GM10248 (cell line): ENCODE results near the gene MRPL24.
A peak's percentile ranks its signal among the peaks of the same experiment; 100 is the strongest.

Experiments
- CTCF ChIA-PET: fragments of 300-600 bp; sonication (Branson Sonifier 250); formaldehyde crosslinking; extraction: SDS; loops from one replicate; lab custom pipeline; 2021; ENCODE audit warnings: antibody characterized with exemption; lab: Yijun Ruan, JAX
- POLR2A ChIA-PET: fragments of 350-650 bp; sonication (Branson Sonifier 250); formaldehyde crosslinking; extraction: SDS; loops from one replicate; lab custom pipeline; 2020; ENCODE audit warnings: antibody characterized with exemption; lab: Yijun Ruan, JAX
- DNase-seq: peaks from one replicate; pipeline ENCODE4 v3.0.0; 2012; ENCODE audit errors: extremely low spot score
- TF ChIP-seq, protein P1 (sequence below): IDR thresholded peaks from 2 replicates; pipeline ENCODE4 v1.5.1; 2012; ENCODE audit warnings: mild to moderate bottlenecking, low read depth; ENCODE audit errors: extremely low read depth, missing control alignments, control extremely low read depth

The MRPL24 gene

DNA sequence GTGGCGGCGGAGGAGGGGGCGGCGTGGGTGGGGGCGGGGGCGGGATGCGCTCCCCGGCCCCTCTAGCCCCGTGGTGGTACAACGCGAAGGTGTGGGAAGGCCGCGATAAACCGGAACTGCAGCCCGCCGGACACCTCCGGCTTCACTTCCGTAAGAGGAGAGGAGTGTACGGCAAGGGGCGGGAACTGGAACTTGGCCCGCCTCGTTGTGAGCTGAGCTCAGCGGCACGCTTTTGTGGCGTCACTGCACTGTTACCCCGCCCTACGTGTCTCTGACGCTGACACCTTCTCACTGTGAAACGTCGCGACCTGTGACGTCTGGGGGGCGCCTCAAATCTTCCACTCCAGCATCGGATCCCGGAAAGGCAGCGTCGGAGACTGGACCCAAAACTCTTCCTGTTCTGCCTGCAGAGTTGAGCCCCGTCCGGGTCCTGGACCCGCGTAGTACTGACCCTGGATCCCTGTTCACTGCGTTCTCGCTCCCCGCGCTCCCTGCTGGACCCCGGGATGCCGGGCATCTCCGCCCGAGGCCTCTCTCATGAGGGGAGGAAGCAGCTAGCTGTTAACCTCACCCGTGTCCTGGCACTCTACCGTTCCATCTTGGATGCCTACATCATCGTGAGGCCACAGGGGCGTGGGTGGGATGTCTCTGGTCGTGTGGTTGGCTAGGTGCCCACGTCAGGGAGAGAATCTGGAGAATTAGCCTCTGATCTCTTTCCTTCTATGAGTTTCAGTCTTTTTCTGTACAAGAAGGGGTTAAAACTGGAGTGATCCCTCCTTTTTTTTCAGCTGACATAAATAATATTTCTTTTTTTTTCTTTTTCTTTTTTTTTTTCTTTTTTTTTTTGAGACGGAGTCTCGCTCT lies 12.1 kb downstream of the MRPL24 start, which contains the start of gene ISG20L2:
Gene ISG20L2, minus strand, starts transcription at position 168 of the 864 bp plus-strand sequence. CDS start 1,114 bp downstream, outside the sequence.
- ChIA-PET POLR2A (interaction anchor here (0.5 to 2.0 kb wide), 7 partner anchors 11 to 131 kb away, joined by 3 to 11 read pairs (median 4); partner anchors contain the start of gene MRPL24), CTCF (interaction anchor here (1.1 to 8.2 kb wide), 17 partner anchors 8 to 162 kb away, joined by 3 to 345 read pairs (median 54); partner anchors contain the start of genes CRABP2, HDGF, INSRR and MRPL24)
- DNase-seq, result peak; percentile 94
- TF ChIP-seq, protein P1, sequence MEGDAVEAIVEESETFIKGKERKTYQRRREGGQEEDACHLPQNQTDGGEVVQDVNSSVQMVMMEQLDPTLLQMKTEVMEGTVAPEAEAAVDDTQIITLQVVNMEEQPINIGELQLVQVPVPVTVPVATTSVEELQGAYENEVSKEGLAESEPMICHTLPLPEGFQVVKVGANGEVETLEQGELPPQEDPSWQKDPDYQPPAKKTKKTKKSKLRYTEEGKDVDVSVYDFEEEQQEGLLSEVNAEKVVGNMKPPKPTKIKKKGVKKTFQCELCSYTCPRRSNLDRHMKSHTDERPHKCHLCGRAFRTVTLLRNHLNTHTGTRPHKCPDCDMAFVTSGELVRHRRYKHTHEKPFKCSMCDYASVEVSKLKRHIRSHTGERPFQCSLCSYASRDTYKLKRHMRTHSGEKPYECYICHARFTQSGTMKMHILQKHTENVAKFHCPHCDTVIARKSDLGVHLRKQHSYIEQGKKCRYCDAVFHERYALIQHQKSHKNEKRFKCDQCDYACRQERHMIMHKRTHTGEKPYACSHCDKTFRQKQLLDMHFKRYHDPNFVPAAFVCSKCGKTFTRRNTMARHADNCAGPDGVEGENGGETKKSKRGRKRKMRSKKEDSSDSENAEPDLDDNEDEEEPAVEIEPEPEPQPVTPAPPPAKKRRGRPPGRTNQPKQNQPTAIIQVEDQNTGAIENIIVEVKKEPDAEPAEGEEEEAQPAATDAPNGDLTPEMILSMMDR, result no peak

DNA sequence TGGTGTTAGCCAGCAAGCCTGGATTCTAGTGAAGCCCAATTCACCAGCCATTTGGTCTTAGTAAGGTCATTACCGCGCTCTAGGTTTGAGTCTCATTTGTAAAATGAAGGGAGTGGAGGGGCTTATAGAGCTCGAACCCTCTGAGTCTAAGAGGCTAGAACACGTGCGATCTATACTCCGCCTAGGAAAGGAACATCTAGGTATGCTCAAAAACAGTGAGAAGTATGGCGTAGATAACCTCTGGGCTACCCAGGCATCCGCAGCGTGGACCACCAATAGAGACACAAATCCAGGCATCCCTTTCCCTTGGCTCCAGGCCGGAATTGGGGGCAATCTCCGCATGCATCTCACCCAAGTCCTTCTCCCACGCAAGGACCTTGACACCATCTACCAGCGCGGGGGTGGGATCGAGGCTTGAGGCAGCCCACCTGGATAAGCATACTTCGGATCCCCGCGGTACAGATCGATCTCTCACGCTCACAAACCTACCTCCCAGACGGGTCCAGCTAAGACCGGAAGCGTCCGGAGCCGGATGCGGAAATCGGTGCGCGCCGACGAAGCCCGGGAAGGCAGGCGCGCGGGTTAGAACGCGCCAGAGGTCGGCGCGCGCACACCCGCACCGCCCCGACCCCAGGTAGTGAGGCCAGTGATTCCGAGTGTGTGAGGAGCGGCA lies 12.8 kb downstream of the MRPL24 start, which contains the start of gene METTL25B:
Gene METTL25B, plus strand, starts transcription at position 544 of the 673 bp plus-strand sequence. CDS start 636 bp downstream, outside the sequence.
- ChIA-PET POLR2A (interaction anchor here (0.5 to 2.0 kb wide), 6 partner anchors 12 to 132 kb away, joined by 4 to 11 read pairs (median 4); partner anchors contain the start of gene MRPL24), CTCF (interaction anchor here (0.8 to 8.2 kb wide), 21 partner anchors 8 to 163 kb away, joined by 3 to 345 read pairs (median 18); partner anchors contain the start of genes CRABP2, HAPLN2, HDGF and INSRR)
- DNase-seq, result peak; percentile 83
- TF ChIP-seq, protein P1, result no peak

DNA sequence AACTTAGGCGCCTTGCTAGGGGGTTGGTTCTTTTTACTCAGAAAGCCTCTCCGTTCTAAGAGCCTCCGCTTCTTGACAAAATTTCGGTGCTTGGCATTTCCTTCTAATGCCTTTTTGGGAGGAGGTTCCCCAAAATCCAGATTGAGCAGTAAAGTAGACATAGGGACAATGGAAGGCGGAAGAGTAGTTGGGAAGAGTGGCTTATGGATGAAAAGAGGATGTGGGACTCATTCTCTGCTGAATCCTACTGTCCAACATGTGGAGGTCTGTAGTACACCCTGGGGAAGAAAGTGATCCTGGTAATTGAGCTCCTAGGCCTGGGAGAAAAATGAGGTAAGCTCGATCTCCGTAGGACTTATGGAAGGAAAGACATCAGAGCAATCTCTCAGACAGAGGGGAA lies 13.4 kb downstream of the MRPL24 start:
- ChIA-PET CTCF (interaction anchor here (0.8 to 8.2 kb wide), 31 partner anchors 9 to 163 kb away, joined by 3 to 345 read pairs (median 16); partner anchors contain the start of genes BCAN, CRABP2, HAPLN2 and HDGF), POLR2A (interaction anchor here (1.6 to 2.0 kb wide), 2 partner anchors 13 to 132 kb away, joined by 6 to 11 read pairs; partner anchors contain the start of gene MRPL24)
- TF ChIP-seq, protein P1, result no peak
- no peak for DNase-seq

DNA sequence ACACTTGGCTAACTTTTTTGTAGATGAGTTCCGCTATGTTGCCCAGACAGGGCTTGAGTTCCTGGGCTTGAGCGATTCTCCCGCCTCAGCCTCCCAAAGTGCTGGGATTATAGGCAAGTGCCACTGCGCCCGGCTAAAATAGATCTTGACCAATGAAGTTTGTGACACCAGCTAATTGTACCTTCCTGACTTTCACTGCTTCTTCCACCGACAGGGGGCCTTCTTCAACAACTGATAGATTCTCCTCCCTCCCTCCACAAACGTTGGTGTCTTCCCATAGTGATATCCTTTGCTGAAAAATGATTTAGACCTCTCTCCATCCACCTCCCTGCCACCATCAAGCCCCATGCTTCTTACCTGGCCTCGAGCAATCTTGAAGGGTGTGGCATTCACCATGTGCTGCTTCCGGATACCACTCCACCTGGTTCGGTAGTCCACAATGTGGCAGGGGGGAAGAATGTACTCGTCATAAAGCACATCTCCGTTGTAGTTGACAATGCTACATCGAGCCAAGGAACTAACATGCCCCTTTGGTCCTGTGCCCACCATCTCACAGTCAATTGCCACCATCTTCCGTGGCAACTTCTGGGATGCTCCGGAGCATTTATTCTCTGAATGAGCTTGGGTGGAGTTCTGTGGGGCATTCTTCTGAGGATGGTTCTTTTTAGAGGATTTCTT lies 14.2 kb downstream of the MRPL24 start:
- CTCF ChIA-PET, result interaction anchor here (0.7 to 8.2 kb wide), 78 partner anchors 9 to 307 kb away, joined by 3 to 345 read pairs (median 6); partner anchors contain the start of genes BCAN, CRABP2, GPATCH4 and HAPLN2
- POLR2A ChIA-PET, result interaction anchor here (0.5 to 1.7 kb wide), 5 partner anchors 7 to 109 kb away, joined by 3 to 6 read pairs (median 4); partner anchors contain the start of gene HDGF
- DNase-seq, result peak; percentile 70
- TF ChIP-seq, protein P1, result peak; percentile 70

DNA sequence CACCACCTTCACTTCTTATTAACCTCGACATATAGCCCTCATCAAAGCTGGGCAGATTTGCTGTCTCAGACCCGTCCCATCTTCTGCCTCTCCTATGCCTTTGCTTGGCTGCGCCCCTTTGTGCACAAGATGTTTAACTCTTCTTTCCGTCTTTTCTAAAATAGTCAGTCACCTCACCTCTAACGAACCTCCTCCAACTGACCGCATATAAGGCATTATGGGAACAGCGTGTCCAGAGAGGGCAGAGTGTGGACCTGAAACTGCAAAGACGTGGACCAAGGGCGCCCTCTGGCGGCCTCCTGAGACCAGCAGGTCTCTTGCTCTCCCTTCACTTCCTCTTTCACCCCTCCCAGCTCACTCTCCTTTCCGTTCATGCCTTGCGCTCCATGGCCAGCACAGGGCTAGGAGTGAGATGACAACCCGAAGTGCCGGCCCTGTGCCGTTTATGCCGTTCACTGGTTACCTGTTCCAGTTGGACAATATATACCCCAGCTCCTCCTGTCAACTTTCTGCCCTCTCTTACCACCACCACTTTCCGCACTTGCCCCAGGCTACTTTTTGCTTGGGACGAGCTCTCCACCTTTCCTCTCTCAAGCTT lies 15.1 kb downstream of the MRPL24 start:
- peak; percentile 84 for DNase-seq
- ChIA-PET POLR2A (interaction anchor here (0.9 to 1.7 kb wide), 4 partner anchors 10 to 134 kb away, joined by 3 to 5 read pairs (median 4); partner anchors contain the start of gene HDGF), CTCF (interaction anchor here (0.7 to 8.2 kb wide), 79 partner anchors 10 to 306 kb away, joined by 3 to 345 read pairs (median 5); partner anchors contain the start of genes BCAN, CRABP2, GPATCH4 and HAPLN2)
- TF ChIP-seq, protein P1, result peak; percentile 91
